Choroid plexus epithelial cell (primary cell): ENCODE data around the gene POMGNT1.

ENCODE experiments used
- DNase-seq: peaks from one replicate; pipeline ENCODE4 v3.0.0-alpha.2; 2010; ENCODE audit warnings: low read depth
- H3K4me3 ChIP-seq: 2 replicates; pipeline ENCODE4 v1.5.1; 2011; ENCODE audit warnings: low read depth, mild to moderate bottlenecking, control low read depth, low read length, moderate library complexity
- CTCF ChIP-seq: conservative IDR thresholded peaks from 2 replicates; pipeline ENCODE4 v1.5.1; 2011; ENCODE audit warnings: low read depth, mild to moderate bottlenecking, control low read depth, inconsistent platforms, low read length, moderate library complexity

The POMGNT1 gene

GRCh38 chr1:46187106-46187869 is 10.9 kb downstream of the POMGNT1 start:
- no peak for TF ChIP-seq CTCF
- H3K4me3 ChIP-seq: no peak overlapping the region
- DNase-seq: no peak

- no peak overlapping the region for H3K4me3 ChIP-seq
- no peak for DNase-seq
- TF ChIP-seq CTCF: no peak
Measured at GRCh38 chr1:46186076-46186475, 12.2 kb downstream of the POMGNT1 start.

- no peak for TF ChIP-seq CTCF
- no peak overlapping the region for H3K4me3 ChIP-seq
- DNase-seq: no peak
Measured at GRCh38 chr1:46184920-46185658, 13.1 kb downstream of the POMGNT1 start.

- no peak for DNase-seq
- no peak for TF ChIP-seq CTCF
- H3K4me3 ChIP-seq: no peak overlapping the region
Measured at GRCh38 chr1:46183926-46184557, 14.2 kb downstream of the POMGNT1 start.

GRCh38 chr1:46183079-46183847 is 15.0 kb downstream of the POMGNT1 start:
- TF ChIP-seq CTCF: no peak
- peak; percentile 80 for DNase-seq
- no peak overlapping the region for H3K4me3 ChIP-seq

GRCh38 chr1:46181343-46182260 is 16.6 kb downstream of the POMGNT1 start:
- TF ChIP-seq CTCF: no peak
- H3K4me3 ChIP-seq: no peak overlapping the region
- DNase-seq: peak; percentile 72
